HAP-1 (cell line): ENCODE data around the gene PIEZO1.

Experiments used
- DNase-seq, 2 experiments: peaks; one replicate each; pipeline ENCODE4 v3.0.0-alpha.2; 2016 to 2020; ENCODE audit warnings: low spot score in 2 of 2
- H3K27me3 ChIP-seq: fragments of 250-450 bp; sonication (Bioruptor Pico); 2 replicates; pipeline ENCODE4 v1.5.1; 2020; ENCODE audit warnings: low read depth, mild to moderate bottlenecking, moderate library complexity
- H3K36me3 ChIP-seq: fragments of 250-450 bp; sonication (Bioruptor Pico); replicated peaks from 2 replicates; pipeline ENCODE4 v1.5.1; 2020; ENCODE audit warnings: mild to moderate bottlenecking
- H3K4me1 ChIP-seq: fragments of 250-450 bp; sonication (Bioruptor Pico); 2 replicates; pipeline ENCODE4 v1.5.1; 2020; ENCODE audit warnings: mild to moderate bottlenecking
- H3K4me3 ChIP-seq: fragments of 250-450 bp; sonication (Bioruptor Pico); 2 replicates; pipeline ENCODE4 v1.5.1; 2020; ENCODE audit warnings: mild to moderate bottlenecking, moderate library complexity
- H3K9me3 ChIP-seq: fragments of 250-450 bp; sonication (Bioruptor Pico); 2 replicates; pipeline ENCODE4 v1.5.1; 2020; ENCODE audit warnings: mild to moderate bottlenecking, moderate library complexity
- in situ Hi-C: fragments of 300-500 bp; cut with MboI; formaldehyde crosslinking; loops from 3 replicates; pipeline ENCODE4 v1.14.3; 2020; ENCODE audit warnings: low sequenced_read_pairs, inconsistent platforms, mixed read lengths

PIEZO1 gene

GRCh38 chr16:88705801-88706228, 79.2 kb downstream of the PIEZO1 start:
- in situ Hi-C loops, result no loop called here
- DNase-seq, result peak in 1 of 2 experiments; percentile 40
- Histone ChIP-seq H3K4me1 (peaks cover 6% of the 10 kb centered on the region), H3K9me3 (no peaks in the 10 kb centered on the region), H3K27me3 (no peaks in the 10 kb centered on the region), H3K36me3 (peaks cover 6% of the 10 kb centered on the region; the same call in 1 of the 2 replicates), H3K4me3 (peak overlapping the region; percentile 72)

- DNase-seq, result no peak
- H3K27me3 ChIP-seq, result no peaks in the 10 kb centered on the region
- H3K36me3 ChIP-seq, result peaks cover 12% of the 10 kb centered on the region
- H3K4me3 ChIP-seq, result peak overlapping the region; percentile 72
- peaks cover 6% of the 10 kb centered on the region for H3K4me1 ChIP-seq
- in situ Hi-C loops, result no loop called here
- H3K9me3 ChIP-seq, result no peaks in the 10 kb centered on the region
Observed at GRCh38 chr16:88705076-88705684, 79.8 kb downstream of the PIEZO1 start.

GRCh38 chr16:88703486-88704309, 81.3 kb downstream of the PIEZO1 start:
- Histone ChIP-seq H3K4me1 (peaks cover 6% of the 10 kb centered on the region), H3K9me3 (no peaks in the 10 kb centered on the region), H3K4me3 (no peak overlapping the region), H3K27me3 (no peaks in the 10 kb centered on the region), H3K36me3 (peaks cover 17% of the 10 kb centered on the region)
- in situ Hi-C loops, result no loop called here
- DNase-seq, result no peak

GRCh38 chr16:88702371-88703210, 82.4 kb downstream of the PIEZO1 start:
- Histone ChIP-seq H3K36me3 (peaks cover 21% of the 10 kb centered on the region), H3K27me3 (no peaks in the 10 kb centered on the region), H3K9me3 (no peaks in the 10 kb centered on the region), H3K4me1 (peaks cover 6% of the 10 kb centered on the region), H3K4me3 (no peak overlapping the region)
- no peak for DNase-seq
- in situ Hi-C loops, result no loop called here

GRCh38 chr16:88701581-88702370, 83.2 kb downstream of the PIEZO1 start:
- H3K36me3 ChIP-seq, result peaks cover 23% of the 10 kb centered on the region
- no peak overlapping the region for H3K4me3 ChIP-seq
- in situ Hi-C loops, result no loop called here
- DNase-seq, result no peak
- H3K27me3 ChIP-seq, result no peaks in the 10 kb centered on the region
- H3K4me1 ChIP-seq, result no peaks in the 10 kb centered on the region
- no peaks in the 10 kb centered on the region for H3K9me3 ChIP-seq

GRCh38 chr16:88700636-88701482, 84.2 kb downstream of the PIEZO1 start:
- Histone ChIP-seq H3K27me3 (no peaks in the 10 kb centered on the region), H3K4me3 (no peak overlapping the region), H3K36me3 (peaks cover 20% of the 10 kb centered on the region), H3K4me1 (no peaks in the 10 kb centered on the region), H3K9me3 (no peaks in the 10 kb centered on the region)
- in situ Hi-C loops, result no loop called here
- no peak for DNase-seq

GRCh38 chr16:88700322-88700635, 84.7 kb downstream of the PIEZO1 start:
- peaks cover 20% of the 10 kb centered on the region for H3K36me3 ChIP-seq
- DNase-seq, result no peak
- H3K27me3 ChIP-seq, result no peaks in the 10 kb centered on the region
- H3K4me1 ChIP-seq, result no peaks in the 10 kb centered on the region
- no peak overlapping the region for H3K4me3 ChIP-seq
- in situ Hi-C loops, result no loop called here
- H3K9me3 ChIP-seq, result no peaks in the 10 kb centered on the region

GRCh38 chr16:88699180-88699579, 85.8 kb downstream of the PIEZO1 start:
- peaks cover 20% of the 10 kb centered on the region for H3K36me3 ChIP-seq
- H3K27me3 ChIP-seq, result no peaks in the 10 kb centered on the region
- H3K4me3 ChIP-seq, result no peak overlapping the region
- in situ Hi-C loops, result no loop called here
- no peaks in the 10 kb centered on the region for H3K9me3 ChIP-seq
- H3K4me1 ChIP-seq, result no peaks in the 10 kb centered on the region
- DNase-seq, result no peak

GRCh38 chr16:88698646-88699045, 86.4 kb downstream of the PIEZO1 start:
- H3K36me3 ChIP-seq, result peaks cover 20% of the 10 kb centered on the region
- no peak overlapping the region for H3K4me3 ChIP-seq
- no peaks in the 10 kb centered on the region for H3K27me3 ChIP-seq
- H3K9me3 ChIP-seq, result no peaks in the 10 kb centered on the region
- DNase-seq, result no peak
- no peaks in the 10 kb centered on the region for H3K4me1 ChIP-seq
- in situ Hi-C loops, result no loop called here

GRCh38 chr16:88697831-88698615, 87.0 kb downstream of the PIEZO1 start:
- Histone ChIP-seq H3K4me1 (no peaks in the 10 kb centered on the region), H3K4me3 (no peak overlapping the region), H3K36me3 (peaks cover 20% of the 10 kb centered on the region), H3K27me3 (no peaks in the 10 kb centered on the region), H3K9me3 (no peaks in the 10 kb centered on the region)
- no peak for DNase-seq
- in situ Hi-C loops, result no loop called here

GRCh38 chr16:88697116-88697830, 87.7 kb downstream of the PIEZO1 start:
- DNase-seq, result no peak
- no peaks in the 10 kb centered on the region for H3K9me3 ChIP-seq
- H3K27me3 ChIP-seq, result no peaks in the 10 kb centered on the region; the same call in 1 of the 2 replicates
- peaks cover 20% of the 10 kb centered on the region for H3K36me3 ChIP-seq
- in situ Hi-C loops, result no loop called here
- H3K4me3 ChIP-seq, result no peak overlapping the region
- no peaks in the 10 kb centered on the region for H3K4me1 ChIP-seq

- Histone ChIP-seq H3K9me3 (no peaks in the 10 kb centered on the region), H3K4me3 (no peak overlapping the region), H3K36me3 (peaks cover 20% of the 10 kb centered on the region), H3K4me1 (no peaks in the 10 kb centered on the region), H3K27me3 (no peaks in the 10 kb centered on the region; the same call in 1 of the 2 replicates)
- in situ Hi-C loops, result no loop called here
- no peak for DNase-seq
Observed at GRCh38 chr16:88696441-88696840, 88.6 kb downstream of the PIEZO1 start.
